Mesothelial cell of epicardium (in vitro differentiated cells): ENCODE data around the gene LRMDA. TPM values are rescaled to one million over a fixed set of nuclear protein-coding genes. Genes with fewer than 3 reads are reported as not detected.

Experiments used
- DNase-seq, 2 experiments: peaks; one replicate each; pipeline ENCODE4 v3.0.0; 2021; ENCODE audit warnings: low spot score in 2 of 2; ENCODE audit not compliant: unreplicated experiment in 2 of 2
- H3K27ac Mint-ChIP-seq: 2 replicates; pipeline ENCODE4 v1.8.0; 2021; ENCODE audit warnings: mixed read lengths
- H3K27me3 Mint-ChIP-seq: 2 replicates; pipeline ENCODE4 v1.8.0; 2021; ENCODE audit warnings: low read depth, mixed read lengths
- H3K36me3 Mint-ChIP-seq: 2 replicates; pipeline ENCODE4 v1.8.0; 2021; ENCODE audit warnings: mixed read lengths
- H3K4me1 Mint-ChIP-seq: 2 replicates; pipeline ENCODE4 v1.8.0; 2021; ENCODE audit warnings: mixed read lengths
- H3K4me3 Mint-ChIP-seq: 2 replicates; pipeline ENCODE4 v1.8.0; 2021; ENCODE audit warnings: mild to moderate bottlenecking, moderate library complexity, mixed read lengths
- H3K9me3 Mint-ChIP-seq: 2 replicates; pipeline ENCODE4 v1.8.0; 2021; ENCODE audit warnings: mixed read lengths
- total RNA-seq: library from RNA; stranded (reverse); gene quantifications from 3 replicates; pipeline ENCODE4 v1.2.1, GENCODE V29; 2021
- TF ChIP-seq, protein P1 (sequence below): fragments of 200-600 bp; sonication (generic); IDR thresholded peaks from one replicate; pipeline ENCODE4 v1.5.0; 2021; ENCODE audit warnings: antibody characterized with exemption; ENCODE audit not compliant: unreplicated experiment

LRMDA gene
- total RNA-seq, 1 donor from 2014 or later = 2.0 TPM

DNA sequence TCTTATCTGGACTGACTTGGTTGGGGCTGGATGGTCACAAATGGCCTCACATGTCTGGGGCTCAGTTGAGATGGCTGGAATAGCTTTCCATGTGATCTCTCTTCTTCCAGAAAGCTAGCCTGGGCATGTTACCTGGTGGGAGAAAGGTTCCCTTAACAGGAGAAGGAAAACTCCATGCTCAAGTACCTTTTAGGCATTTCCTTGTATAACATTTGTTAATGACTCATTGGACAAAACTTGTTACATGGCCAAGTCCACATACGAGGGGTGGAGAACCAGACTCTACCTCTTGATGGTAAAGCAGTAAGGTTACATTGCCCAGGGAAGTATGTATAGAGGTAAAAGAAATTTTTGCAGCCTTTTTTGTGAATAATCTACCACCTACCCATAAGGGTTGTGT lies 826.4 kb downstream of the LRMDA start:
- no peak for DNase-seq
- Mint-ChIP-seq H3K27ac (no peak overlapping the region), H3K9me3 (peaks cover 32% of the 10 kb centered on the region), H3K4me3 (no peak overlapping the region), H3K36me3 (peaks cover 19% of the 10 kb centered on the region), H3K4me1 (peaks cover 8% of the 10 kb centered on the region), H3K27me3 (peaks cover 4% of the 10 kb centered on the region)
- TF ChIP-seq, protein P1, sequence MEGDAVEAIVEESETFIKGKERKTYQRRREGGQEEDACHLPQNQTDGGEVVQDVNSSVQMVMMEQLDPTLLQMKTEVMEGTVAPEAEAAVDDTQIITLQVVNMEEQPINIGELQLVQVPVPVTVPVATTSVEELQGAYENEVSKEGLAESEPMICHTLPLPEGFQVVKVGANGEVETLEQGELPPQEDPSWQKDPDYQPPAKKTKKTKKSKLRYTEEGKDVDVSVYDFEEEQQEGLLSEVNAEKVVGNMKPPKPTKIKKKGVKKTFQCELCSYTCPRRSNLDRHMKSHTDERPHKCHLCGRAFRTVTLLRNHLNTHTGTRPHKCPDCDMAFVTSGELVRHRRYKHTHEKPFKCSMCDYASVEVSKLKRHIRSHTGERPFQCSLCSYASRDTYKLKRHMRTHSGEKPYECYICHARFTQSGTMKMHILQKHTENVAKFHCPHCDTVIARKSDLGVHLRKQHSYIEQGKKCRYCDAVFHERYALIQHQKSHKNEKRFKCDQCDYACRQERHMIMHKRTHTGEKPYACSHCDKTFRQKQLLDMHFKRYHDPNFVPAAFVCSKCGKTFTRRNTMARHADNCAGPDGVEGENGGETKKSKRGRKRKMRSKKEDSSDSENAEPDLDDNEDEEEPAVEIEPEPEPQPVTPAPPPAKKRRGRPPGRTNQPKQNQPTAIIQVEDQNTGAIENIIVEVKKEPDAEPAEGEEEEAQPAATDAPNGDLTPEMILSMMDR = no peak

- H3K36me3 Mint-ChIP-seq = peaks cover 7% of the 10 kb centered on the region
- DNase-seq = no peak
- TF ChIP-seq, protein P1 = no peak
- H3K27me3 Mint-ChIP-seq = peaks cover 16% of the 10 kb centered on the region
- H3K4me1 Mint-ChIP-seq = peaks cover 22% of the 10 kb centered on the region
- no peak overlapping the region for H3K4me3 Mint-ChIP-seq
- peaks cover 12% of the 10 kb centered on the region for H3K9me3 Mint-ChIP-seq
- no peak overlapping the region for H3K27ac Mint-ChIP-seq
Measured at GRCh38 chr10:76265441-76266113, 834.2 kb downstream of the LRMDA start.

- Mint-ChIP-seq H3K36me3 (no peaks in the 10 kb centered on the region), H3K4me1 (peaks cover 18% of the 10 kb centered on the region), H3K9me3 (peaks cover 9% of the 10 kb centered on the region), H3K27ac (no peak overlapping the region), H3K4me3 (no peak overlapping the region), H3K27me3 (peaks cover 17% of the 10 kb centered on the region)
- TF ChIP-seq, protein P1 = no peak
- no peak for DNase-seq
Measured at GRCh38 chr10:76268530-76268929, 837.1 kb downstream of the LRMDA start.

GRCh38 chr10:76268954-76269353 lies 837.5 kb downstream of the LRMDA start:
- peaks cover 13% of the 10 kb centered on the region for H3K9me3 Mint-ChIP-seq
- TF ChIP-seq, protein P1 = no peak
- H3K27ac Mint-ChIP-seq = no peak overlapping the region

DNA sequence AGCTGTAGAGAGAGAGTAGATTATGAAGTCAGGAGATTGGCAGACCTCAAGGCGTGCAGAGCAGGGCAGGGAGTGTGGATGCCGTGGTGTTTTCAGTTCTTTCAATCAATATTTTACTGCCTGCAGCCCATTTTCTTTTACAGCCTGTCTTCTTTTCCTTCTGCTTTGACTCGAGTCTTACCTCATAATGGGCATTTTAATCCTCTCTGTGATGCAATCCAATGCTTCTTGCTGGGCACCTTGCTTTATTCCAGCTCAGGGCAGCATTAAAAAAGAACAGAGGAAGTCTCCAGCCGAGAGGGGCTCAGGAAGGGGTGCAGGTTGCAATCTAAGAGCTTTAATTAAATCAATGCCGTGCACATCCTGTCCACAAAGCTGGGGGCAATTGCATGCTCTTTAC lies 839.0 kb downstream of the LRMDA start:
- H3K36me3 Mint-ChIP-seq = peaks cover 7% of the 10 kb centered on the region
- H3K4me1 Mint-ChIP-seq = peaks cover 4% of the 10 kb centered on the region
- H3K27ac Mint-ChIP-seq = no peak overlapping the region
- no peak overlapping the region for H3K4me3 Mint-ChIP-seq
- TF ChIP-seq, protein P1 = no peak
- peaks cover 18% of the 10 kb centered on the region for H3K27me3 Mint-ChIP-seq
- no peak for DNase-seq
- peaks cover 28% of the 10 kb centered on the region for H3K9me3 Mint-ChIP-seq

More at GRCh38 chr10:76268954-76269353, 837.5 kb downstream of the LRMDA start:
- Mint-ChIP-seq H3K4me3 (no peak overlapping the region), H3K36me3 (peaks cover under 1% of the 10 kb centered on the region), H3K4me1 (peaks cover 14% of the 10 kb centered on the region), H3K27me3 (peaks cover 17% of the 10 kb centered on the region)
- DNase-seq = no peak
